B cell (primary cell): ENCODE results near the gene COG3.

Source experiments
- EZH2 ChIP-seq: IDR thresholded peaks from 2 replicates; pipeline ENCODE4 v1.6.1; 2012; ENCODE audit warnings: borderline replicate concordance, low read depth, mild to moderate bottlenecking, moderate library complexity, low read length; ENCODE audit not compliant: insufficient read depth, poor library complexity, severe bottlenecking
- TF ChIP-seq, protein P1 (sequence below): fragments of 200-600 bp; IDR thresholded peaks from one replicate; pipeline ENCODE4 v1.8.0; 2022; ENCODE audit warnings: antibody characterized with exemption, mild to moderate bottlenecking

DNA sequence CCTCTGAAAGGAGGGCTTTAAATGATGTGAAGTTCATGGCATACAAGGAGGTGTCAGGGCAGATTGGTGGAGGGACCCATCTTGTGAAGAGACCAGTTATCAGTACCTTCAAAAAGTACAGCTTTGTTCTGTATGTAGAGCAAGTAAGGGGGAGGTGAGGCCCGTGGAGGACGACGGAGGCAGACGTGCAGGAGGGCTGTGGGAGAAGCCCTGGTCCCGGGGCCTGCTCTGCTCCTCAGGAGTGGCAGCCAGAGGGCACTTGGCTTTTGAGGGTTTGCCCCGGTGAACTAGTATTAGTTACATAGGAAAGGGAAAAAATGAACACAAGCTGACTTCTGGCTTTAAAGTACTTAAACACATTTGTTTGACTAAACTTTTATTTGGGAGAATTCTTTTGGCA is 42.1 kb downstream of the COG3 start:
- TF ChIP-seq, protein P1, sequence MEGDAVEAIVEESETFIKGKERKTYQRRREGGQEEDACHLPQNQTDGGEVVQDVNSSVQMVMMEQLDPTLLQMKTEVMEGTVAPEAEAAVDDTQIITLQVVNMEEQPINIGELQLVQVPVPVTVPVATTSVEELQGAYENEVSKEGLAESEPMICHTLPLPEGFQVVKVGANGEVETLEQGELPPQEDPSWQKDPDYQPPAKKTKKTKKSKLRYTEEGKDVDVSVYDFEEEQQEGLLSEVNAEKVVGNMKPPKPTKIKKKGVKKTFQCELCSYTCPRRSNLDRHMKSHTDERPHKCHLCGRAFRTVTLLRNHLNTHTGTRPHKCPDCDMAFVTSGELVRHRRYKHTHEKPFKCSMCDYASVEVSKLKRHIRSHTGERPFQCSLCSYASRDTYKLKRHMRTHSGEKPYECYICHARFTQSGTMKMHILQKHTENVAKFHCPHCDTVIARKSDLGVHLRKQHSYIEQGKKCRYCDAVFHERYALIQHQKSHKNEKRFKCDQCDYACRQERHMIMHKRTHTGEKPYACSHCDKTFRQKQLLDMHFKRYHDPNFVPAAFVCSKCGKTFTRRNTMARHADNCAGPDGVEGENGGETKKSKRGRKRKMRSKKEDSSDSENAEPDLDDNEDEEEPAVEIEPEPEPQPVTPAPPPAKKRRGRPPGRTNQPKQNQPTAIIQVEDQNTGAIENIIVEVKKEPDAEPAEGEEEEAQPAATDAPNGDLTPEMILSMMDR = no peak
- TF ChIP-seq EZH2 = no peak
